Testis (tissue), 2 donors: ENCODE data around the gene TSPAN10.

Experiments used
- POLR2A ChIP-seq: fragments of 450-650 bp; IDR thresholded peaks from one replicate; pipeline ENCODE4 v1.6.1; 2017; ENCODE audit warnings: antibody characterized with exemption, mild to moderate bottlenecking, moderate library complexity
- TF ChIP-seq, protein P1 (sequence below), 3 experiments: fragments of 450-650 bp in 2 of 3; fragments of 200-600 bp in 1 of 3; sonication (generic) in 1 of 3; IDR thresholded peaks; one replicate each; pipeline ENCODE4 v1.5.1; 2016 to 2019; ENCODE audit warnings: antibody characterized with exemption in 3 of 3, mild to moderate bottlenecking in 2 of 3, moderate library complexity in 1 of 3

GRCh38 chr17:81659038-81659437, 22.0 kb downstream of the TSPAN10 start:
- TF ChIP-seq, protein P1, sequence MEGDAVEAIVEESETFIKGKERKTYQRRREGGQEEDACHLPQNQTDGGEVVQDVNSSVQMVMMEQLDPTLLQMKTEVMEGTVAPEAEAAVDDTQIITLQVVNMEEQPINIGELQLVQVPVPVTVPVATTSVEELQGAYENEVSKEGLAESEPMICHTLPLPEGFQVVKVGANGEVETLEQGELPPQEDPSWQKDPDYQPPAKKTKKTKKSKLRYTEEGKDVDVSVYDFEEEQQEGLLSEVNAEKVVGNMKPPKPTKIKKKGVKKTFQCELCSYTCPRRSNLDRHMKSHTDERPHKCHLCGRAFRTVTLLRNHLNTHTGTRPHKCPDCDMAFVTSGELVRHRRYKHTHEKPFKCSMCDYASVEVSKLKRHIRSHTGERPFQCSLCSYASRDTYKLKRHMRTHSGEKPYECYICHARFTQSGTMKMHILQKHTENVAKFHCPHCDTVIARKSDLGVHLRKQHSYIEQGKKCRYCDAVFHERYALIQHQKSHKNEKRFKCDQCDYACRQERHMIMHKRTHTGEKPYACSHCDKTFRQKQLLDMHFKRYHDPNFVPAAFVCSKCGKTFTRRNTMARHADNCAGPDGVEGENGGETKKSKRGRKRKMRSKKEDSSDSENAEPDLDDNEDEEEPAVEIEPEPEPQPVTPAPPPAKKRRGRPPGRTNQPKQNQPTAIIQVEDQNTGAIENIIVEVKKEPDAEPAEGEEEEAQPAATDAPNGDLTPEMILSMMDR (IDR thresholded peaks at IDR 0.05): no peak
- no peak for TF ChIP-seq POLR2A
